ENCODE results near the gene OXER1.

OXER1 gene, protein sequence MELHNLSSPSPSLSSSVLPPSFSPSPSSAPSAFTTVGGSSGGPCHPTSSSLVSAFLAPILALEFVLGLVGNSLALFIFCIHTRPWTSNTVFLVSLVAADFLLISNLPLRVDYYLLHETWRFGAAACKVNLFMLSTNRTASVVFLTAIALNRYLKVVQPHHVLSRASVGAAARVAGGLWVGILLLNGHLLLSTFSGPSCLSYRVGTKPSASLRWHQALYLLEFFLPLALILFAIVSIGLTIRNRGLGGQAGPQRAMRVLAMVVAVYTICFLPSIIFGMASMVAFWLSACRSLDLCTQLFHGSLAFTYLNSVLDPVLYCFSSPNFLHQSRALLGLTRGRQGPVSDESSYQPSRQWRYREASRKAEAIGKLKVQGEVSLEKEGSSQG

DNA sequence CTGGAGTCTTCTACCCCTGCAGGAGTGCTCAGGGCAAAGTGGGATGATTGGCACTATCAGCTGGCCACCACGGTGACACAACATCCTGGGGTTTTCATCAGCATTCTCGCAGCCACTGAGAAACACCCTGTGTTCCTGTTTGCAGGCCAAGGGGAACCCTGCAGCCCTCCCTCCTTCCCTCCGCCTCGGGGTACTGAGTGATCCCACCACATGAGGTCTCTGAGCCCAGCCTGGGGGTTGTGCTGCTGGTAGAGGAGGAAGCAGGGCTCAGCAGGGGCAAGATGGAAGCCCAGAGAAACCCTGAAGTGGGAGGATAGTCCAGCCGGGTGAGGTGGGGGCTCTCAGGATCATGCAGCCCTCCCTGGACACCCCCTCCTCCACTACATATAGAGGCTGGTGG lies at the start of gene OXER1:
OXER1 (minus strand) TSS at position 40 of the 400 bp plus-strand sequence. CDS start 73 bp downstream, outside the sequence.
- no peak for DNase-seq

DNA sequence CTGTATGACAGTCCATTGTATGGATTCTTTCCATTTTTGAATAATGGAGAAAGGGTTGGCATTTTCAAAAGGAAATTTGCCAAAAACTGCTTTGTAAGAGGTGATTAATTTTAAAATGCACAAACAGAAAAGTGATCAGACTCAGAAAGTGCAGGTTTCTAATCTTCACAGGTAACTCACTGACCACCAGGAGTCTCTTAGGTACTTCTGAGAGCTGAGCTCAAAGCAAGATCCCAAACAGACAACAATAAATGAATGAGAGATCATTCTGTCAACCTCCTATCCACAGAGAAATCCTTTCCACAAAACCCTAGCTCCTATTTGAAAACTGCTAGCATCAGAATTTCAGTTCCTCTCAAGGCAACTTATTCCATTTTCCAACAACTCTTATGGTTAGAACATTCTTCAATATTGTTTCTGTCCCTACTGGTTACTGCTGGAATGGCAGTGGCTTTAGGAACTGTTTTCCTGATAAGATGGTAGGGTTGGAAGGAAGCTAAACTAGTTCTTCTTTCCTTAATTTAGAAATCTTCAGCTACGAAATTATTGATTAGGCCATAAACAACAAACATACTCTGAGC lies 49.1 kb upstream of the OXER1 start:
- DNase-seq = peak; percentile 15

DNA sequence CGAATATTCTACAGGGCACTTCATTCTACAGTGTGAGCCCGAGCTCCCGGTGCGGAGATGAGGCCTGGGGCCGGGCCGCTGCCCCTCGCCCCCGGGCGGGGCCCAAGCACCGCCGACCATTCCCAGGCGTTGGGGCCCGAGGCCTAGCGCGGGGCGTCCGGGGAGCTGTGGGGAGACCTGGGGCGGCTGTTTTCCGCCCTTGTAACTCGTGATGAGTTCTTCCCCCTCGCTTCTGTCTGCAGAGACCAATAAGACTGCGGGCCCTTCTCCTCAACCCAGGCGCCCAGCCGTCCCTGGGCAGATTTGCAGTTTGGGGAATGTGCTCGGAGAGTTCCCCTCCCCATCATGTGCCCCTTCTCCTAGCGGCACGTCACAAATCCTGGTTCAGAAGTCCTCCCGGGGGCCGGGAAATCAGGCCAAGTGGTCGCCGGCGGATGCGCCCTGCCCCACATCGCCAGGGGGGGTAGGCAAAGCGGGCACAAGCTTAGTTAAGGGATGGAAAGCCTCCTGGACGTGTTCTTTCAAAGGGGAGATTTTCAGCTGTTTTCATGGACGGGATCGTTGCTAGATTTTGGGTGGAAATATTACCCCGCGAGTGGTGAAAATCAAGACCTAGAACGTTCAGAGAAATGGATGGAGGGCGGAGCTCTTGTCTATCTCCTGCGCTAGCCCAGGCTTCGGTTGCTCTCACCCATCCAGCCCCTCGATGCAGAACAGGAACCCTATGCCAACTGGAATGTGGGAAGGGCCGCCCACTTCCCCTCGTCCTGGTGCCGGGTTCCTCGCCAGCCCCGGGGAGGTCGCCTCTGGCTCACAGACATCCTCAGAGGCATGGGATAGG lies 47.3 kb upstream of the OXER1 start:
- DNase-seq = peak; percentile 71

GRCh38 chr2:42810121-42810970 lies 46.4 kb upstream of the OXER1 start:
- peak; percentile 89 for DNase-seq

DNA sequence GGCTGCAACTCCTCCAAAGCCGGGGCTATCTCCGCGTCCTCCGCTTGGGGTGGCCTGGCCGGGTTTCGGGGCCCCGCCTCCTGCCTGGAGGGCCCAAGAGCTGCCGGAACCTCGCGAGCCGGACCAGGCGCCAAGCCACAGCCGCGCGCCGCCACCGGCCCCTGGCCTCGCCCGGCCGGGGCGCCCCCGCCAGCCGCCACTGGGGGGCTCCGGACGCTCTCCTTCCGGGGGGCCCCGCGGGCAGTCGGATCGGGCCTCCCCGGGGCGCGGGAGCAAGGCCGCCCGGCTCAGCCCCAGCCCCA lies 45.8 kb upstream of the OXER1 start:
- peak; percentile 83 for DNase-seq

DNA sequence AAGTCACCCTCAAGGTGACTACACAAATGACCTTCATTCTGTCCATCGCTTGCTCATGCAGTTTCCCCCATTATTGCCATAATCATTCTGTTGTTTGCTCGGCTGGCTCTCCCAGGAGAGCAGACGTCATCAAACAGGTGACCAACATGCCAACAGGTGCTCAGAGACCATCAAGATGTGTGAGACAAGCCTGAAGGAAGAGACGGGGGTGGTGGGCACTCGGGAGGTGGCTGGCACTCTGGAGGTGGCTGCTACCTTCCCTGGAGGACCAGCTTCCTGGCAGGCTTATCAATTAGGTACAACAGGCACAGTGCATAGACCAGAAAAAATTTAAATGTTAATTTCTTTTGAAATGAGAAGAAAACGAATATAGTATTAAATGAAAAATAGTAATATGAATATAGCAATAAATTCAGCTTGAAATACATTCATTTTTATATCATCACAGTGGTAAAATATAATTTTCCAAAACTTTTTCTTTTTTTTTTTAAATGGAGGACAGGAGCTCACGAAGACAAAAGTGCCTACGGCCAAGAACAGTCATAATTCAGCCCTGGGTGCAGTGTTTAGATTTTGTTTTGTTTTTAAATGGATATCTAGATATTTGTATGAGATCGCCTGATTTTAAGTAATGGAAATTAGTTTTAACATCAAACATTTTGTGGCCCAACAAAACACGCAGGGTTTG lies 45.3 kb upstream of the OXER1 start:
- DNase-seq = peak; percentile 65

DNA sequence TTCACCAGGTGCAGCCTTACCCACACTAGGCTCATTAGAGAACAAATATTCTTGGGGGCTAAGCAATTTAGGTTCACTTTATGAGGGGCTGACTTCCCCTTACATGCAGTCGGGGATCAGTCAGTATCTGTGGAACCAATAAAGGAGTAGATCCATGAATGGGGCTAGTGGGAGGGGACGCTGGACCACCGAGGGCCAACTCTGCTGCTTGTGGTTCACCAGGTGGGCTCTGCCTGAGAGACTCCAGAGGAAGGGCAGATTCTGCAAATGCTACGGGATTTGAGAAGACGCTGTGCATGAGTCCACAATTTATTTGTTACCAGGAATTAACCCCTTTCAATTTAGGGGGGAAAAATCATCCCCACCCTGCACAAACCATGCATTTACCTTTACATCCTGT lies 44.4 kb upstream of the OXER1 start:
- DNase-seq = no peak

DNA sequence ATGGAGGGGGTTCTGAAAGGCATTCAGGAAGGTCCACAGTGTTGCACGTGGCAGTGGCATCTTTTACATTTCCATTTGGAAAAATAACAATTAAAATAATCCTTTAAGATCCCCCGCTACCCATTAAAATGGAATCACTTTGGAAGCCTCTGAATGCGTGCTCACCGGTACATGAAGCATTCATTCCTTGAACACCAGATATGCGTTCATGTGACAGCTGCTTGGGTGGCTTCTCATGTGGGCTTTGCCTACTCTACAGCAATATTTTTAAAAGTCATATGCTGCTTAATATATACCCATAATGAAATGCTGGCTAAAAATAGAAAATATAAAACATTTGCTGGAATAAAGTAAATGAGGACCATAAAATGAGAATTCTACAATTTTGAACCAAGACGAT lies 42.9 kb upstream of the OXER1 start:
- no peak for DNase-seq

DNA sequence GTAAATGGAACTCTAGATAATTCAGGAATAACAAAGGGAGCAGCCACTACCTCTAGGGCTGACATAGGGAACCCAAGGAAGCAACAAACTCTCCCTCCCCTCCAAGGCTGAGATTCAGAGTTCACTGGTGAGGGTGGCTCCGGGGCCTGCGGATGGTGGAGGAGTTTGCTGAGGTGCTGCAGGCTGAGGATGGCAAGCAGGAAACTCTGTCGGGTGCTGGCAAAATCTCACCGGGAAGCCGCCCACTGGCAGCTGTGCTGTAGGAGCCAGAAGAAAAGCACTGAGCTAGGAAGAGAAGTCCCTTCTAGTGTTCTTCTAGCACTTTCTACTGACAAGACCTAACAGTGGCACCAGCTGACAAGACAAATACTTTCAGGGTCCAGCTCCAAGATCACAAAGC lies 41.0 kb upstream of the OXER1 start:
- DNase-seq = peak; percentile 7

- DNase-seq = no peak
These were observed 40.4 kb upstream of the OXER1 start for GRCh38 chr2:42804338-42804737.

- no peak for DNase-seq
These were observed 38.2 kb upstream of the OXER1 start for GRCh38 chr2:42802150-42802549.

DNA sequence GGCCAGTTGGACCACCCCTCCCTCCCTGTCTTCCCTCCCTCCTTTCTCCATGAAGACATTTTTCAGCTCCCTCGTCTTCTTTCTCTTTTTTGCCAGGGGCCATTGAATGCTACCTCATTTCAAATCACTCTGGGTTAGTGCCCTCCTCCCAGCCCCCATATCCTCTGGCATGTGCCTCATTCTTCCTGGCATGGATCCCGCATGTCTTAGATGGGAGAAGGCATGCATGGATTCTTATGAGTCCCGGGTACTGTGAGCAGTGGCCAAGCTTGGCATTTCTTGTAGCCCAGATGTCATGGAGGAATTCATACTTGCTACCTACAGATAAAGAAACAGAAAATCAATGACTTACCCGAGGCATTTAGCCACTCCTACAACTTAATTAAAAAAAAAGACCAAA lies 37.4 kb upstream of the OXER1 start:
- DNase-seq = no peak

GRCh38 chr2:42800981-42801380 lies 37.0 kb upstream of the OXER1 start:
- no peak for DNase-seq

GRCh38 chr2:42800461-42800962 lies 36.6 kb upstream of the OXER1 start:
- no peak for DNase-seq

- no peak for DNase-seq
These were observed 35.9 kb upstream of the OXER1 start for GRCh38 chr2:42799881-42800280.

DNA sequence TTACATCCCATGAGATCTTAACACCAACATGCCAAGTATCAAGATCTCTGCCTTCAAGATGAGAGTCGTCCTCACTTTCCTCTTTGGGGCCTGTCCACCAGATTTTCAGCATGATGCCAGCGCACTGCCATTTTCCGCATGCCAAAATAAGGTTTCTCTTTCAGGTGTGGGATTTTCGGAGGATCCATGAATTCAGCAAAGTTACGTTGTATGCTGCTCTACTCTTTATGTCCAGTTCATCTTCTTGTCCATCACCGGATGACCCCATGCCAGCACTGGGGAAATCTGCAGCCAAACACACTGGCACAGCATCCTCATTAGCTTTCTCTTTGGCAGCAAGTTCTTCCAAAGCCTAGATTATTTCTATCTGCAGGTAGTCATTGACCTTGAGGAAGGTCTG lies 33.3 kb upstream of the OXER1 start:
- no peak for DNase-seq

DNA sequence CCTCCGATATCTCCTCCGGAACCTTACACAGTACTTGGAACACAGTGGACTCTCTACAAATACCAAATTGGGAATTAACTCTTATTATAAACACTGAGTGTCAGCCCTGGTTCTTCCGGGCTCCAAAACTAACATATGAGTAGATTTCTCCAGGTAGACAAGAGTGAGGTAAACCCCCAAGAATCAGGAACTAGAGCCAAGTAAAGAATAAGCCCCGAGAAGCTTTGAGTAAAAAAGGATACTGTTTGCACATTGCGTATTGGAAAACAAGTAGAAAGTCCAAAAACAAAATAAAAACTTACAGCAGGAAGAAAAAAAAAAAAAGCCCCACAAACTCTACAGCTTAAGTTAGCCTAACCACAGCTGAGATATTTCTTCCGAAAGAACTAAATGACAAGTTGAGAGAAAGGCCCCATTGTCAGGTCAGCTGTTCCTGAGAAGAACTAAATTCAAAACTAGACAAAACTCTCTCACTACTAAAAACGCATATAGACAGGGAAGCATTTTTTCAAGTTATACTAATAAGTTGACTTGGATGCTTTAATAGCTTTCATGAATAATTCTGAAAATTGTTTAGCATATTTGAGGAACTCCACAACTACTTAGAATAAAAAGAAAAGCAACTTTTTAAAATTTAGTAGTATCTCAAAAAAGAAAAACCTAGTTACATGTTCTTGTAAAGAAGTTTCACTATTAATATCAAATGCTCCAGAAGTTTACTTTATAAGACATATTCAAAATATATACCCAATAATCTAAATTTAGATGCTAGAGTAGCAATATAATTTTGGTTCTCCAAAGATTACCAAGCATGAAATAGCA lies 32.7 kb upstream of the OXER1 start:
- no peak for DNase-seq

DNA sequence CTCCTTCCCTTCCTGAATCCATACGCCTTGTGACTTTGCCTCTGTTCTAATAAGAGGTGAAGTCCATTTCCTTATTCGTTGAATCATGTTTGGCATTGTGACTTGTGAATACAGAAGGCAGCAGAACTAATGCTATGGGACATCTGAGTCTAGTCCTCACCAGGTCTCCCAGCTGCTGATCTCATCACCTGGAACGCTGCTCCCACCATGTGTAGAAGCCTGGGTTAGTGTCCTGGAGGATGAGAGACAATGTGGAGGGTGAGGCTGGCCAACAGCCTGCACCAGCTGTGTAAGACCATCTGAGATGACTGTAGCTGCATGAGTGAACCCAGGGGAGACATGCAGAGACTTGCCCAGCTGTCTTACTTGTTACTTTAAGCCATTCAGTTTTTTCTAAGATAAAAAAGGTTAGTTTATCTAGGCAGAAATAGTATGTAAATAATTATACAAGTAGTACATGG lies 31.9 kb upstream of the OXER1 start:
- DNase-seq = peak; percentile 15

DNA sequence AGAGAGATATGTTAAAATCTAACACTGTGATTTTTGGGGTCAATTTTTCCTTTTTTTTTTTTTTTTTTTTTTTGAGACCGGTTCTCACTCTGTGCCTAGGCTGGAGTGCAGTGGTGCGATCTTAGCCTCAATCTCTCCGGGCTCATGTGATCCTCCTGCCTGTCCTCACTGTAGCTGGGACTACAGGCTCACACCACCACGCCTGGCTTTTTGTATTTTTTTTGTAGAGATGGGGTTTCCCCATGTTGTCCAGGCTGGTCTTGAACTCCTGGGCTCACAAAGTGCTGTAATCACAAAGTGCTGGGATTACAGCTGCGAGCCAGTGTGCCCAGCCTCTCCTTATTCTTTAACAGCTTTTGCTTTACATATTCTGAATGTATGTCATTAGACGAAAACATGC lies 31.3 kb upstream of the OXER1 start:
- no peak for DNase-seq

DNA sequence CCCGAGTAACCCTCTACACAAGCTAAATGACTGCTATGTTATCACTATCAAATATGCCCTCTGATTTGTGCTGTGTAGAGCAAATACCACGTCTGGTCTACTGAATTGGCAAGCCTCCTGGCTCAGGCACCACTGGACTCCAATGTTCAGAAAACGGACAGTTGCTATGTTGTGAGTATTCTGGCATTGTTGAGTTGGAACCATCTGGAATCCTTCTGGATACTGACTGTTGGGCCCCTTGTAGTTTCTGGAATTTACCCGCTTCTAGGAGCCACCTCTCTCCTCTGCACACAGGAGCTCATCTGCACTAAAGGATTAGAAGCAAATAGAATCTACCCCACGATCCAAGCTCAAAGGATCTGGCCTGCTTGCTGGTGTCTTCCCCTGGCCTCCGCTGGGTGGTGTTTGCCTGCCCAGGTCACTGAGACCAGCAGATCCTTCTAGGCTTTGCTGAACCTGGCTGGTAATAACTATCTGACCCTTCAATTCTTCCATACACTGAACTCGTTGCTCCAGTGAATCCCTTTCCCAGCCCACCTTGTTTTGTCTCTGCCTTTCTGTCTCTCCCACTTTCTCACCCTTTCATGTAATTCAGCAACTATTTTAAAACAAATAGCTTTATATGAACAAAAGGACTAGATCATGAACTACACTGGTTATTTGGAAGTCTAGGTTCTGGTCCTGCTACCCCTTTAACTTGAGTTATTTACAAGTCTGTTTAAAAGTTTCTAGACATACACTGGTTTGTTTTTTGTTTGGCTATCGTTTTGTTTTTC lies 30.5 kb upstream of the OXER1 start:
- DNase-seq = no peak
